Tibial nerve (tissue), 3 donors: Measurements from ENCODE around the gene INTS6L.

Source experiments
- POLR2A ChIP-seq, 2 donors: fragments of 450-650 bp; IDR thresholded peaks; one replicate each; pipeline ENCODE4 v1.6.1; 2017; ENCODE audit warnings: antibody characterized with exemption in 2 of 2, mild to moderate bottlenecking in 2 of 2, moderate library complexity in 2 of 2
- TF ChIP-seq, protein P1 (sequence below), 5 experiments: fragments of 200-600 bp in 3 of 5; fragments of 450-650 bp in 2 of 5; sonication (generic) in 3 of 5; IDR thresholded peaks; one replicate each; pipeline ENCODE4 v1.5.1; 2016 to 2019; ENCODE audit warnings: antibody characterized with exemption in 5 of 5, mild to moderate bottlenecking in 3 of 5, moderate library complexity in 2 of 5

DNA sequence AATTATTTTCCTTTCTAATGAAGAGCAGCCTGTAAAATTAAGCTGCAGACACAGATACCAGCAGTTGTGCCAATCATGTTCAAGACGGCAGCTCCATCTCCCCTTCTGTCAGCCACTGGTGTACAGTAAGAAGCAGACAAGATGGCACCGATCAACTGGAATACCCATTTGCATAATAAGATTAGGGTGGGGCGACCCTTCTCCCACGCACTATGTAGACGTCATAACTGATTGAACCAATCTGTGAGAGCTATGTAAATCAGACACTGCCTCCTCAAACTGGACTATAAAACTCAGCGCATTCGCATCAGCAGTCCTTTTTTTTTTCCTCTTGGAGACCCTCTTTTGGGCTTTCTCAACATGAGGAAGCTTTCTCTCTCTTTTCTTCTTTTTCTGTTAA, 40.4 kb upstream of the INTS6L start:
- TF ChIP-seq, protein P1, sequence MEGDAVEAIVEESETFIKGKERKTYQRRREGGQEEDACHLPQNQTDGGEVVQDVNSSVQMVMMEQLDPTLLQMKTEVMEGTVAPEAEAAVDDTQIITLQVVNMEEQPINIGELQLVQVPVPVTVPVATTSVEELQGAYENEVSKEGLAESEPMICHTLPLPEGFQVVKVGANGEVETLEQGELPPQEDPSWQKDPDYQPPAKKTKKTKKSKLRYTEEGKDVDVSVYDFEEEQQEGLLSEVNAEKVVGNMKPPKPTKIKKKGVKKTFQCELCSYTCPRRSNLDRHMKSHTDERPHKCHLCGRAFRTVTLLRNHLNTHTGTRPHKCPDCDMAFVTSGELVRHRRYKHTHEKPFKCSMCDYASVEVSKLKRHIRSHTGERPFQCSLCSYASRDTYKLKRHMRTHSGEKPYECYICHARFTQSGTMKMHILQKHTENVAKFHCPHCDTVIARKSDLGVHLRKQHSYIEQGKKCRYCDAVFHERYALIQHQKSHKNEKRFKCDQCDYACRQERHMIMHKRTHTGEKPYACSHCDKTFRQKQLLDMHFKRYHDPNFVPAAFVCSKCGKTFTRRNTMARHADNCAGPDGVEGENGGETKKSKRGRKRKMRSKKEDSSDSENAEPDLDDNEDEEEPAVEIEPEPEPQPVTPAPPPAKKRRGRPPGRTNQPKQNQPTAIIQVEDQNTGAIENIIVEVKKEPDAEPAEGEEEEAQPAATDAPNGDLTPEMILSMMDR (IDR thresholded peaks at IDR 0.05) = no peak
- no peak for TF ChIP-seq POLR2A (IDR thresholded peaks at IDR 0.05)
